Measurements from ENCODE around the gene C9orf57. TPM values are rescaled to one million over a fixed set of nuclear protein-coding genes. Genes with fewer than 3 reads are reported as not detected.
A peak's percentile ranks its signal among the peaks of the same experiment; 100 is the strongest.

C9orf57 gene
- total and polyA plus RNA-seq, 2 of the 8 experiments (the other 6 are each of a cell fraction or from before 2014, with no cell fraction given): not detected

DNA sequence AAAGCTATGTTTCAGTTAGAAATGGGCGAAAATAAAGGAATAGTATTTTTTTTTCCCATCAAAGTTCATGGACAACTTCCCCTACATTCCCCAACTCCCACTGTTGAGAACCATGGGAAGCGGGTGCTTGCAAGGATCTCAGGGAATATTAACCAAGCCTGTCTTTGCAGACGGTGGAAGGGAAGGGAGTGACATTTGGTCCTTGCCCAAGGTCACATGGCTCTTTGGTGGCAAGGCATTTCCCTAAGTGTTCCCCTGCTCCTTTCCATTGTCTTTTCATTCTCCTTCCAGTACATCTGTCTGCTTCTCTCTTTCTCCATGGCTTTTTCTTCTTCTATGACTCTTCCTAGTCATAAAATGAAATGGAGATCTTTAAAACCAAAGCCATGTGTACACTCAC is 19.0 kb downstream of the C9orf57 start:
- no peaks in the 10 kb centered on the region for H3K27me3 ChIP-seq (replicated peaks in 1 of 4; ENCODE audit: control insufficient read depth in 3 of 4, extremely low read depth in 1 of 4, insufficient read depth in 3 of 4, low read length in 3 of 4)
- DNase-seq (ENCODE audit: low read depth in 1 of 2, low spot score in 2 of 2) (no peak), FAIRE-seq (no peak)
- no peak overlapping the region for H3K4me3 ChIP-seq (ENCODE audit: extremely low read depth in 1 of 4, insufficient read depth in 2 of 4, low read depth in 3 of 4, low read length in 4 of 4)
- no peaks in the 10 kb centered on the region for H3K79me2 ChIP-seq (ENCODE audit: control insufficient read depth in 1 of 2, insufficient read depth in 2 of 2, low read length in 2 of 2)
- H3K27ac ChIP-seq (ENCODE audit: low read depth, low read length): no peak overlapping the region
- no peaks in the 10 kb centered on the region for H3K4me1 ChIP-seq (replicated peaks in 1 of 4; ENCODE audit: control insufficient read depth in 3 of 4, insufficient read depth in 4 of 4, low read length in 3 of 4)
- no peak overlapping the region for H4K91ac ChIP-seq (replicated peaks; ENCODE audit: insufficient read length, low read length)
- 93% methylated on average over 3 of the region's 3 CpGs; no CpG with 5 or more reads in 1 of the 2 experiments for WGBS, 2 experiments (ENCODE audit: extremely low coverage in 1 of 2, insufficient coverage in 1 of 2, insufficient read length in 1 of 2, insufficient replicate concordance in 2 of 2, low coverage in 1 of 2, low lambda C conversion rate in 2 of 2, missing lambda C conversion rate in 1 of 2)
- H3K9ac ChIP-seq (replicated peaks in 1 of 4; ENCODE audit: extremely low read depth in 1 of 4, low read depth in 3 of 4, low read length in 3 of 4): no peak overlapping the region
- ChIA-PET CTCF (ENCODE audit: partially characterized antibody) (interaction anchor here (5.3 kb wide), 1 partner anchor 232 kb away, joined by 67 read pairs; no protein-coding TSS in a partner anchor), POLR2A (ENCODE audit: partially characterized antibody) (no interaction called here)
- no peak overlapping the region for H2BK20ac ChIP-seq (ENCODE audit: low read length)
- H3K79me1 ChIP-seq (ENCODE audit: low read depth, low read length): no peaks in the 10 kb centered on the region
- no peak overlapping the region for H3K14ac ChIP-seq (ENCODE audit: insufficient read length)
- H3K4ac ChIP-seq (replicated peaks; ENCODE audit: insufficient read length, low read depth, low read length): no peak overlapping the region
- H2BK5ac ChIP-seq (ENCODE audit: low read depth, low read length): no peak overlapping the region
- no peak overlapping the region for H2BK15ac ChIP-seq (ENCODE audit: low read length)
- H3K56ac ChIP-seq (replicated peaks; ENCODE audit: insufficient read length, low read depth, low read length): no peak overlapping the region
- H4K5ac ChIP-seq (ENCODE audit: insufficient read length, low read depth, low read length): no peak overlapping the region
- H2BK12ac ChIP-seq (ENCODE audit: low read depth, low read length): no peak overlapping the region
- no peaks in the 10 kb centered on the region for H4K20me1 ChIP-seq (replicated peaks in 1 of 2; ENCODE audit: control insufficient read depth in 1 of 2, insufficient read depth in 2 of 2, low read length in 2 of 2)
- no peaks in the 10 kb centered on the region for H3K9me3 ChIP-seq (ENCODE audit: insufficient read depth in 2 of 2, low read depth in 1 of 2, low read length in 1 of 2)
- H2AK5ac ChIP-seq (ENCODE audit: low read depth, low read length): no peak overlapping the region
- no peaks in the 10 kb centered on the region for H3K23me2 ChIP-seq (ENCODE audit: low read depth, low read length)
- no peak overlapping the region for H3K4me2 ChIP-seq (ENCODE audit: insufficient read depth in 1 of 2, low read depth in 2 of 2, low read length in 2 of 2)
- H2AFZ ChIP-seq (ENCODE audit: low read length): peak overlapping the region; percentile 3; the same call in 1 of the 2 replicates
- no peak overlapping the region for H3K18ac ChIP-seq (ENCODE audit: extremely low read depth, low read length)
- no peak overlapping the region for H3K23ac ChIP-seq (ENCODE audit: insufficient read length)
- no peaks in the 10 kb centered on the region for H3K36me3 ChIP-seq (ENCODE audit: control insufficient read depth in 2 of 4, insufficient read depth in 4 of 4, low read length in 3 of 4)
- H4K8ac ChIP-seq (ENCODE audit: extremely low read depth, insufficient read depth, low read length): no peak overlapping the region
- H2BK120ac ChIP-seq (replicated peaks; ENCODE audit: low read depth, low read length): no peak overlapping the region
- TF ChIP-seq RAD21 (IDR thresholded peaks at IDR 0.05 in 1 of 2, conservative IDR thresholded peaks at IDR 0.05 in 1 of 2; ENCODE audit: low read depth in 2 of 2, low read length in 2 of 2) (no peak), CBX5 (IDR thresholded peaks at IDR 0.05; ENCODE audit: low read depth, low read length) (no peak), ZNF274 (IDR thresholded peaks at IDR 0.05; ENCODE audit: borderline replicate concordance, extremely low read depth, low read length) (no peak), SRF (IDR thresholded peaks at IDR 0.05; ENCODE audit: low read depth, low read length) (no peak), SIX5 (IDR thresholded peaks at IDR 0.05; ENCODE audit: low read depth, low read length) (no peak), FOSL1 (IDR thresholded peaks at IDR 0.05; ENCODE audit: insufficient read depth, low read depth, low read length) (no peak), NRF1 (IDR thresholded peaks at IDR 0.05; ENCODE audit: low read depth, low read length) (no peak)
- TF ChIP-seq, protein P1, sequence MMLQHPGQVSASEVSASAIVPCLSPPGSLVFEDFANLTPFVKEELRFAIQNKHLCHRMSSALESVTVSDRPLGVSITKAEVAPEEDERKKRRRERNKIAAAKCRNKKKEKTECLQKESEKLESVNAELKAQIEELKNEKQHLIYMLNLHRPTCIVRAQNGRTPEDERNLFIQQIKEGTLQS (IDR thresholded peaks at IDR 0.05; ENCODE audit: insufficient read depth, low read depth, low read length): no peak
- TF ChIP-seq, protein P2, sequence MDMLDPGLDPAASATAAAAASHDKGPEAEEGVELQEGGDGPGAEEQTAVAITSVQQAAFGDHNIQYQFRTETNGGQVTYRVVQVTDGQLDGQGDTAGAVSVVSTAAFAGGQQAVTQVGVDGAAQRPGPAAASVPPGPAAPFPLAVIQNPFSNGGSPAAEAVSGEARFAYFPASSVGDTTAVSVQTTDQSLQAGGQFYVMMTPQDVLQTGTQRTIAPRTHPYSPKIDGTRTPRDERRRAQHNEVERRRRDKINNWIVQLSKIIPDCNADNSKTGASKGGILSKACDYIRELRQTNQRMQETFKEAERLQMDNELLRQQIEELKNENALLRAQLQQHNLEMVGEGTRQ (IDR thresholded peaks at IDR 0.05; ENCODE audit: low read length): no peak
- TF ChIP-seq, protein P3, sequence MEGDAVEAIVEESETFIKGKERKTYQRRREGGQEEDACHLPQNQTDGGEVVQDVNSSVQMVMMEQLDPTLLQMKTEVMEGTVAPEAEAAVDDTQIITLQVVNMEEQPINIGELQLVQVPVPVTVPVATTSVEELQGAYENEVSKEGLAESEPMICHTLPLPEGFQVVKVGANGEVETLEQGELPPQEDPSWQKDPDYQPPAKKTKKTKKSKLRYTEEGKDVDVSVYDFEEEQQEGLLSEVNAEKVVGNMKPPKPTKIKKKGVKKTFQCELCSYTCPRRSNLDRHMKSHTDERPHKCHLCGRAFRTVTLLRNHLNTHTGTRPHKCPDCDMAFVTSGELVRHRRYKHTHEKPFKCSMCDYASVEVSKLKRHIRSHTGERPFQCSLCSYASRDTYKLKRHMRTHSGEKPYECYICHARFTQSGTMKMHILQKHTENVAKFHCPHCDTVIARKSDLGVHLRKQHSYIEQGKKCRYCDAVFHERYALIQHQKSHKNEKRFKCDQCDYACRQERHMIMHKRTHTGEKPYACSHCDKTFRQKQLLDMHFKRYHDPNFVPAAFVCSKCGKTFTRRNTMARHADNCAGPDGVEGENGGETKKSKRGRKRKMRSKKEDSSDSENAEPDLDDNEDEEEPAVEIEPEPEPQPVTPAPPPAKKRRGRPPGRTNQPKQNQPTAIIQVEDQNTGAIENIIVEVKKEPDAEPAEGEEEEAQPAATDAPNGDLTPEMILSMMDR (IDR thresholded peaks at IDR 0.05; ENCODE audit: control extremely low read depth in 1 of 3, insufficient read depth in 1 of 3, low read depth in 1 of 3, low read length in 3 of 3): no peak

All from H1 (cell line).